CD4-positive, CD25-positive, alpha-beta regulatory T cell (primary cell): Measurements from ENCODE around the gene C11orf52. TPM values are rescaled to one million over a fixed set of nuclear protein-coding genes. Genes with fewer than 3 reads are reported as not detected.

Source experiments
- ATAC-seq, 2 donors: fragments of 150-1000 bp; cut with Tn5 transposase; one replicate each; pipeline ENCODE4 v1.10.0; 2021; ENCODE audit warnings: low read depth in 2 of 2, moderate number of reproducible peaks in 2 of 2, moderate library complexity in 1 of 2
- DNase-seq, 3 donors: peaks; one replicate each; pipeline versions ENCODE4 v3.0.0 to v3.0.0-alpha.2; 2012 to 2022; ENCODE audit warnings: mixed read lengths in 1 of 3
- H3K27ac ChIP-seq: one replicate; pipeline ENCODE4 v1.7.0; 2013; ENCODE audit warnings: mild to moderate bottlenecking, low read length; ENCODE audit not compliant: insufficient read depth, poor library complexity, severe bottlenecking
- H3K27me3 ChIP-seq: one replicate; pipeline ENCODE4 v1.7.0; 2013; ENCODE audit warnings: low read length; ENCODE audit not compliant: control insufficient read depth, insufficient read depth
- H3K36me3 ChIP-seq: one replicate; pipeline ENCODE4 v1.7.0; 2013; ENCODE audit warnings: mild to moderate bottlenecking, low read length, moderate library complexity; ENCODE audit not compliant: control insufficient read depth, insufficient read depth
- H3K4me1 ChIP-seq: 2 replicates; pipeline ENCODE4 v1.7.0; 2013; ENCODE audit warnings: mild to moderate bottlenecking, low read length; ENCODE audit not compliant: insufficient read depth, control insufficient read depth, poor library complexity, severe bottlenecking
- H3K4me3 ChIP-seq: one replicate; pipeline ENCODE4 v1.7.0; 2013; ENCODE audit warnings: low read depth, mild to moderate bottlenecking, low read length, moderate library complexity
- H3K9me3 ChIP-seq, 2 experiments: 1 replicate in 1 of 2; 2 replicates in 1 of 2; pipeline ENCODE4 v1.7.0; 2013; ENCODE audit warnings: low read length in 2 of 2, mild to moderate bottlenecking in 1 of 2, moderate library complexity in 1 of 2; ENCODE audit not compliant: control insufficient read depth in 2 of 2
- H3K27ac Mint-ChIP-seq, 3 donors: one replicate each; pipeline ENCODE4 v1.8.0; 2020 to 2022; ENCODE audit warnings: mild to moderate bottlenecking in 3 of 3, mixed read lengths in 3 of 3, moderate library complexity in 2 of 3
- H3K27me3 Mint-ChIP-seq: one replicate; pipeline ENCODE4 v1.8.0; 2022; ENCODE audit warnings: mild to moderate bottlenecking, mixed read lengths
- H3K36me3 Mint-ChIP-seq: one replicate; pipeline ENCODE4 v1.8.0; 2020; ENCODE audit warnings: mixed read lengths
- H3K4me1 Mint-ChIP-seq, 4 donors: one replicate each; pipeline ENCODE4 v1.8.0; 2020 to 2022; ENCODE audit warnings: mixed read lengths in 4 of 4, mild to moderate bottlenecking in 1 of 4
- H3K4me3 Mint-ChIP-seq, 4 donors: one replicate each; pipeline ENCODE4 v1.8.0; 2020 to 2022; ENCODE audit warnings: mild to moderate bottlenecking in 4 of 4, mixed read lengths in 4 of 4, moderate library complexity in 3 of 4
- H3K9me3 Mint-ChIP-seq, 7 donors: one replicate each; pipeline ENCODE4 v1.8.0; 2020 to 2022; ENCODE audit warnings: mixed read lengths in 7 of 7, mild to moderate bottlenecking in 3 of 7, moderate library complexity in 2 of 7
- polyA plus RNA-seq, 4 donors: library from polyadenylated mRNA; unstranded; fragments of 300-500 nt; fragmentation: Illumina TruSeq; gene quantifications; one replicate each; pipeline ENCODE4 v1.2.3, GENCODE V29; 2021
- total RNA-seq: library from RNA; stranded (reverse); gene quantifications from one replicate; pipeline ENCODE4 v1.2.3, GENCODE V29; 2022

Gene C11orf52
- total and polyA plus RNA-seq, 5 donors from 2014 or later = 0.41 TPM; not detected in 4

- Mint-ChIP-seq H3K4me1 (peaks cover 13 to 43% (median 24%) of the 10 kb centered on the region in 4 donors), H3K27me3 (peaks cover 21% of the 10 kb centered on the region), H3K9me3 (no peaks in the 10 kb centered on the region), H3K27ac (peak overlapping the region in 1 of 3 donors; percentile 8), H3K36me3 (no peaks in the 10 kb centered on the region), H3K4me3 (peak overlapping the region in 2 of 4 donors; percentile 83 to 88)
- H3K27me3 ChIP-seq = no peaks in the 10 kb centered on the region
- H3K4me1 ChIP-seq = peaks cover 33% of the 10 kb centered on the region
- H3K4me3 ChIP-seq = no peak overlapping the region
- ATAC-seq (no peak), DNase-seq (peak in 1 of 3 donors; percentile 20)
- H3K27ac ChIP-seq = no peak overlapping the region
- no peaks in the 10 kb centered on the region for H3K36me3 ChIP-seq
- no peaks in the 10 kb centered on the region for H3K9me3 ChIP-seq
Measured at GRCh38 chr11:111935317-111936039, 16.8 kb downstream of the C11orf52 start.

GRCh38 chr11:111936040-111936540 is 17.4 kb downstream of the C11orf52 start:
- ATAC-seq = no peak
- peak overlapping the region; percentile 70 for H3K4me3 ChIP-seq
- H3K27ac Mint-ChIP-seq = peak overlapping the region in 2 of 3 donors; percentile 85 to 89
- H3K36me3 ChIP-seq = no peaks in the 10 kb centered on the region
- peaks cover 33% of the 10 kb centered on the region for H3K4me1 ChIP-seq
- H3K4me1 Mint-ChIP-seq = peaks cover 13 to 43% (median 24%) of the 10 kb centered on the region in 4 donors
- peak overlapping the region; percentile 83 to 92 (median 88) for H3K4me3 Mint-ChIP-seq
- H3K9me3 ChIP-seq = no peaks in the 10 kb centered on the region
- H3K9me3 Mint-ChIP-seq = no peaks in the 10 kb centered on the region
- H3K27me3 Mint-ChIP-seq = peaks cover 21% of the 10 kb centered on the region
- H3K27ac ChIP-seq = no peak overlapping the region
- no peak for DNase-seq
- H3K27me3 ChIP-seq = no peaks in the 10 kb centered on the region
- no peaks in the 10 kb centered on the region for H3K36me3 Mint-ChIP-seq

GRCh38 chr11:111937461-111937769 is 18.7 kb downstream of the C11orf52 start:
- Histone ChIP-seq H3K36me3 (no peaks in the 10 kb centered on the region), H3K4me1 (peaks cover 26% of the 10 kb centered on the region), H3K9me3 (no peaks in the 10 kb centered on the region), H3K27ac (no peak overlapping the region), H3K4me3 (no peak overlapping the region), H3K27me3 (no peaks in the 10 kb centered on the region)
- H3K9me3 Mint-ChIP-seq = no peaks in the 10 kb centered on the region
- H3K27me3 Mint-ChIP-seq = peaks cover 16% of the 10 kb centered on the region
- DNase-seq (peak in 1 of 3 donors; percentile 16), ATAC-seq (no peak)
- H3K27ac Mint-ChIP-seq = peak overlapping the region in 2 of 3 donors; percentile 51 to 73
- no peaks in the 10 kb centered on the region for H3K36me3 Mint-ChIP-seq
- H3K4me1 Mint-ChIP-seq = peaks cover 13 to 36% (median 24%) of the 10 kb centered on the region in 4 donors
- H3K4me3 Mint-ChIP-seq = peak overlapping the region; percentile 76 to 89 (median 80)

GRCh38 chr11:111937844-111938243 is 19.1 kb downstream of the C11orf52 start:
- H3K4me3 Mint-ChIP-seq = peak overlapping the region; percentile 76 to 89 (median 80)
- no peaks in the 10 kb centered on the region for H3K9me3 ChIP-seq
- peaks cover 13 to 31% (median 21%) of the 10 kb centered on the region in 4 donors for H3K4me1 Mint-ChIP-seq
- no peak overlapping the region for H3K27ac ChIP-seq
- DNase-seq (peak in 1 of 3 donors; percentile 14), ATAC-seq (no peak)
- no peaks in the 10 kb centered on the region for H3K36me3 ChIP-seq
- H3K27me3 Mint-ChIP-seq = peaks cover 13% of the 10 kb centered on the region
- no peaks in the 10 kb centered on the region for H3K36me3 Mint-ChIP-seq
- H3K4me1 ChIP-seq = peaks cover 26% of the 10 kb centered on the region
- H3K27ac Mint-ChIP-seq = peak overlapping the region; percentile 51 to 87 (median 73)
- no peaks in the 10 kb centered on the region for H3K9me3 Mint-ChIP-seq
- H3K27me3 ChIP-seq = no peaks in the 10 kb centered on the region
- H3K4me3 ChIP-seq = no peak overlapping the region

GRCh38 chr11:111938687-111939160 is 20.0 kb downstream of the C11orf52 start:
- no peaks in the 10 kb centered on the region for H3K36me3 Mint-ChIP-seq
- Histone ChIP-seq H3K27me3 (no peaks in the 10 kb centered on the region), H3K9me3 (no peaks in the 10 kb centered on the region), H3K4me3 (peak overlapping the region; percentile 38), H3K27ac (no peak overlapping the region), H3K36me3 (no peaks in the 10 kb centered on the region), H3K4me1 (peaks cover 26% of the 10 kb centered on the region)
- H3K9me3 Mint-ChIP-seq = no peaks in the 10 kb centered on the region
- H3K27ac Mint-ChIP-seq = peak overlapping the region; percentile 72 to 87 (median 75)
- peak overlapping the region; percentile 76 to 89 (median 80) for H3K4me3 Mint-ChIP-seq
- peaks cover 13 to 31% (median 21%) of the 10 kb centered on the region in 4 donors for H3K4me1 Mint-ChIP-seq
- peak in 1 of 3 donors; percentile 71 for DNase-seq
- ATAC-seq = peak; percentile 48 to 72
- peaks cover 13% of the 10 kb centered on the region for H3K27me3 Mint-ChIP-seq

GRCh38 chr11:111939836-111940604 is 21.3 kb downstream of the C11orf52 start:
- Histone ChIP-seq H3K9me3 (no peaks in the 10 kb centered on the region), H3K4me3 (no peak overlapping the region), H3K4me1 (peaks cover 26% of the 10 kb centered on the region), H3K36me3 (no peaks in the 10 kb centered on the region), H3K27me3 (no peaks in the 10 kb centered on the region), H3K27ac (no peak overlapping the region)
- DNase-seq = no peak
- Mint-ChIP-seq H3K4me3 (no peak overlapping the region), H3K27me3 (peaks cover 13% of the 10 kb centered on the region), H3K36me3 (no peaks in the 10 kb centered on the region), H3K4me1 (peaks cover 18 to 36% (median 25%) of the 10 kb centered on the region in 4 donors), H3K9me3 (no peaks in the 10 kb centered on the region), H3K27ac (no peak overlapping the region)
- ATAC-seq = no peak

GRCh38 chr11:111941963-111942362 is 23.2 kb downstream of the C11orf52 start:
- Mint-ChIP-seq H3K27ac (no peak overlapping the region), H3K36me3 (no peaks in the 10 kb centered on the region), H3K4me1 (peaks cover 18 to 28% (median 22%) of the 10 kb centered on the region in 4 donors), H3K9me3 (no peaks in the 10 kb centered on the region), H3K4me3 (no peak overlapping the region), H3K27me3 (peaks cover 13% of the 10 kb centered on the region)
- DNase-seq (no peak), ATAC-seq (no peak)
- Histone ChIP-seq H3K36me3 (no peaks in the 10 kb centered on the region), H3K27me3 (no peaks in the 10 kb centered on the region), H3K9me3 (no peaks in the 10 kb centered on the region), H3K4me3 (no peak overlapping the region), H3K27ac (no peak overlapping the region), H3K4me1 (peaks cover 21% of the 10 kb centered on the region)
